CD8-positive, alpha-beta memory T cell (primary cell): Measurements from ENCODE around the gene ACTL7A. TPM values are rescaled to one million over a fixed set of nuclear protein-coding genes. Genes with fewer than 3 reads are reported as not detected.
A peak's percentile ranks its signal among the peaks of the same experiment; 100 is the strongest.

Experiments used
- CTCF ChIA-PET: fragments of 350-600 bp; sonication (Branson Sonifier 250); formaldehyde crosslinking; loops from one replicate; lab custom pipeline; 2021; ENCODE audit warnings: antibody characterized with exemption; lab: Charles Lee
- POLR2A ChIA-PET: fragments of 350-600 bp; sonication (Branson Sonifier 250); formaldehyde crosslinking; loops from one replicate; lab custom pipeline; 2021; ENCODE audit warnings: antibody characterized with exemption; lab: Charles Lee
- DNase-seq, 5 donors: peaks; one replicate each; pipeline versions ENCODE4 v3.0.0 to v3.0.0-alpha.2; 2020 to 2022; ENCODE audit warnings: mixed read lengths in 1 of 5
- H3K27ac ChIP-seq: one replicate; pipeline ENCODE4 v1.7.0; 2013; ENCODE audit warnings: low read depth, mild to moderate bottlenecking, low read length, moderate library complexity
- H3K27me3 ChIP-seq: 2 replicates; pipeline ENCODE4 v1.7.0; 2013; ENCODE audit warnings: low read length, mild to moderate bottlenecking; ENCODE audit not compliant: insufficient read depth, poor library complexity, severe bottlenecking
- H3K36me3 ChIP-seq: 2 replicates; pipeline ENCODE4 v1.7.0; 2013; ENCODE audit warnings: mild to moderate bottlenecking, low read length, moderate library complexity; ENCODE audit not compliant: insufficient read depth
- H3K4me1 ChIP-seq: 2 replicates; pipeline ENCODE4 v1.7.0; 2013; ENCODE audit warnings: mild to moderate bottlenecking, low read length, moderate library complexity; ENCODE audit not compliant: insufficient read depth
- H3K4me3 ChIP-seq: 2 replicates; pipeline ENCODE4 v1.7.0; 2013; ENCODE audit warnings: mild to moderate bottlenecking, low read length
- H3K9me3 ChIP-seq: 2 replicates; pipeline ENCODE4 v1.7.0; 2013; ENCODE audit warnings: mild to moderate bottlenecking, low read length
- H3K27ac Mint-ChIP-seq, 8 donors: one replicate each; pipeline ENCODE4 v1.8.0; 2020 to 2021; ENCODE audit warnings: mixed read lengths in 8 of 8, mild to moderate bottlenecking in 6 of 8, inconsistent platforms in 3 of 8, moderate library complexity in 3 of 8
- H3K27me3 Mint-ChIP-seq, 2 donors: one replicate each; pipeline ENCODE4 v1.8.0; 2020 to 2021; ENCODE audit warnings: mixed read lengths in 2 of 2, mild to moderate bottlenecking in 1 of 2, moderate library complexity in 1 of 2
- H3K36me3 Mint-ChIP-seq, 3 donors: one replicate each; pipeline ENCODE4 v1.8.0; 2020 to 2021; ENCODE audit warnings: mixed read lengths in 3 of 3, inconsistent platforms in 1 of 3, mild to moderate bottlenecking in 1 of 3
- H3K4me1 Mint-ChIP-seq, 3 donors: one replicate each; pipeline ENCODE4 v1.8.0; 2020 to 2021; ENCODE audit warnings: mixed read lengths in 3 of 3, inconsistent platforms in 1 of 3, mild to moderate bottlenecking in 1 of 3
- H3K4me3 Mint-ChIP-seq, 7 donors: one replicate each; pipeline ENCODE4 v1.8.0; 2020 to 2021; ENCODE audit warnings: mixed read lengths in 7 of 7, mild to moderate bottlenecking in 6 of 7, moderate library complexity in 4 of 7, inconsistent platforms in 2 of 7
- H3K9me3 Mint-ChIP-seq, 5 donors: one replicate each; pipeline ENCODE4 v1.8.0; 2020 to 2022; ENCODE audit warnings: mixed read lengths in 5 of 5, mild to moderate bottlenecking in 3 of 5, moderate library complexity in 2 of 5, inconsistent platforms in 1 of 5
- polyA plus RNA-seq: library from polyadenylated mRNA; unstranded; fragments of 300-500 nt; fragmentation: Illumina TruSeq; gene quantifications from one replicate; pipeline ENCODE4 v1.2.3, GENCODE V29; 2021
- total RNA-seq, 2 experiments: library from RNA; stranded (reverse); gene quantifications; one replicate each; pipeline ENCODE4 v1.2.3, GENCODE V29; 2021

The ACTL7A gene
- total and polyA plus RNA-seq, 3 experiments from 2014 or later = not detected

GRCh38 chr9:108852079-108852478, 10.0 kb upstream of the ACTL7A start:
- Mint-ChIP-seq H3K4me1 (no peaks in the 10 kb centered on the region), H3K9me3 (no peaks in the 10 kb centered on the region)
- CTCF ChIA-PET = interaction anchor here (2.2 kb wide), 1 partner anchor 102 kb away, joined by 6 read pairs; no protein-coding TSS in a partner anchor

GRCh38 chr9:108854094-108854493, 8.0 kb upstream of the ACTL7A start:
- Histone ChIP-seq H3K9me3 (no peaks in the 10 kb centered on the region), H3K4me1 (no peaks in the 10 kb centered on the region), H3K4me3 (no peak overlapping the region), H3K36me3 (no peaks in the 10 kb centered on the region), H3K27ac (no peak overlapping the region), H3K27me3 (no peaks in the 10 kb centered on the region)
- H3K27ac Mint-ChIP-seq = no peak overlapping the region
- POLR2A ChIA-PET = interaction anchor here (0.5 kb wide), 1 partner anchor 10 kb away, joined by 3 read pairs; no protein-coding TSS in a partner anchor
- peaks cover 0 to 4% (median 0%) of the 10 kb centered on the region in 3 donors for H3K36me3 Mint-ChIP-seq
- no peaks in the 10 kb centered on the region for H3K4me1 Mint-ChIP-seq
- DNase-seq = no peak
- CTCF ChIA-PET = interaction anchor here (0.6 kb wide), 1 partner anchor 22 kb away, joined by 3 read pairs; no protein-coding TSS in a partner anchor
- no peak overlapping the region for H3K4me3 Mint-ChIP-seq
- H3K27me3 Mint-ChIP-seq = peaks cover 8 to 27% of the 10 kb centered on the region in 2 donors
- no peaks in the 10 kb centered on the region for H3K9me3 Mint-ChIP-seq

More at GRCh38 chr9:108852079-108852478, 10.0 kb upstream of the ACTL7A start:
- Histone ChIP-seq H3K9me3 (no peaks in the 10 kb centered on the region), H3K27me3 (no peaks in the 10 kb centered on the region), H3K36me3 (no peaks in the 10 kb centered on the region), H3K4me3 (no peak overlapping the region), H3K4me1 (no peaks in the 10 kb centered on the region), H3K27ac (no peak overlapping the region)
- DNase-seq = no peak
- Mint-ChIP-seq H3K27me3 (peaks cover 7 to 21% of the 10 kb centered on the region in 2 donors), H3K36me3 (peaks cover 0 to 1% (median under 1%) of the 10 kb centered on the region in 3 donors), H3K4me3 (no peak overlapping the region), H3K27ac (no peak overlapping the region)
- POLR2A ChIA-PET = no interaction called here

- H3K27me3 Mint-ChIP-seq = peaks cover 10 to 23% of the 10 kb centered on the region in 2 donors
- H3K4me1 ChIP-seq = no peaks in the 10 kb centered on the region
- peaks cover 0 to 4% (median 0%) of the 10 kb centered on the region in 3 donors for H3K36me3 Mint-ChIP-seq
- H3K27ac ChIP-seq = no peak overlapping the region
- no peaks in the 10 kb centered on the region for H3K4me1 Mint-ChIP-seq
- H3K9me3 Mint-ChIP-seq = no peaks in the 10 kb centered on the region
- DNase-seq = no peak
- no peak overlapping the region for H3K4me3 Mint-ChIP-seq
- no peaks in the 10 kb centered on the region for H3K27me3 ChIP-seq
- no peak overlapping the region for H3K4me3 ChIP-seq
- ChIA-PET POLR2A (no interaction called here), CTCF (no interaction called here)
- no peaks in the 10 kb centered on the region for H3K9me3 ChIP-seq
- H3K36me3 ChIP-seq = no peaks in the 10 kb centered on the region
- H3K27ac Mint-ChIP-seq = no peak overlapping the region
These were observed 7.2 kb upstream of the ACTL7A start for GRCh38 chr9:108854641-108855528.

- Mint-ChIP-seq H3K36me3 (peaks cover 0 to 4% (median 0%) of the 10 kb centered on the region in 3 donors), H3K27ac (no peak overlapping the region), H3K4me3 (no peak overlapping the region), H3K9me3 (no peaks in the 10 kb centered on the region), H3K27me3 (peaks cover 10 to 19% of the 10 kb centered on the region in 2 donors), H3K4me1 (no peaks in the 10 kb centered on the region)
- ChIA-PET POLR2A (no interaction called here), CTCF (no interaction called here)
- Histone ChIP-seq H3K4me3 (no peak overlapping the region), H3K36me3 (no peaks in the 10 kb centered on the region), H3K9me3 (no peaks in the 10 kb centered on the region), H3K27ac (no peak overlapping the region), H3K27me3 (no peaks in the 10 kb centered on the region), H3K4me1 (no peaks in the 10 kb centered on the region)
- no peak for DNase-seq
These were observed 6.6 kb upstream of the ACTL7A start for GRCh38 chr9:108855529-108855886.

GRCh38 chr9:108855888-108856287, 6.2 kb upstream of the ACTL7A start, which contains the start of gene ACTL7B:
Gene ACTL7B, minus strand, starts transcription at chr9:108855986. Its CDS starts 56 bp downstream, at chr9:108855930.
- Mint-ChIP-seq H3K9me3 (no peaks in the 10 kb centered on the region), H3K27ac (peak within 1 kb of the TSS in 1 of 8 donors; percentile 35), H3K36me3 (peaks cover 0 to 4% (median 0%) of the 10 kb centered on the region in 3 donors), H3K4me3 (no peak within 1 kb of the TSS), H3K27me3 (peaks cover 9 to 19% of the 10 kb centered on the region in 2 donors), H3K4me1 (no peaks in the 10 kb centered on the region)
- H3K27ac ChIP-seq = no peak within 1 kb of the TSS
- H3K4me3 ChIP-seq = no peak within 1 kb of the TSS
- ChIA-PET POLR2A (no interaction called here), CTCF (no interaction called here)
- no peaks in the 10 kb centered on the region for H3K36me3 ChIP-seq
- H3K27me3 ChIP-seq = no peaks in the 10 kb centered on the region
- no peaks in the 10 kb centered on the region for H3K4me1 ChIP-seq
- no peaks in the 10 kb centered on the region for H3K9me3 ChIP-seq
- DNase-seq = no peak

- Mint-ChIP-seq H3K27me3 (peaks cover 4 to 13% of the 10 kb centered on the region in 2 donors), H3K36me3 (peaks cover 0 to 4% (median 0%) of the 10 kb centered on the region in 3 donors), H3K4me3 (no peak overlapping the region), H3K27ac (no peak overlapping the region), H3K4me1 (no peaks in the 10 kb centered on the region), H3K9me3 (no peaks in the 10 kb centered on the region)
- H3K9me3 ChIP-seq = no peaks in the 10 kb centered on the region
- H3K36me3 ChIP-seq = no peaks in the 10 kb centered on the region
- no peaks in the 10 kb centered on the region for H3K4me1 ChIP-seq
- H3K4me3 ChIP-seq = no peak overlapping the region
- no peak for DNase-seq
- POLR2A ChIA-PET = no interaction called here
- H3K27ac ChIP-seq = no peak overlapping the region
- no peaks in the 10 kb centered on the region for H3K27me3 ChIP-seq
- CTCF ChIA-PET = no interaction called here
These were observed 4.5 kb upstream of the ACTL7A start for GRCh38 chr9:108857572-108857971.

- POLR2A ChIA-PET = no interaction called here
- H3K27ac Mint-ChIP-seq = peak overlapping the region in 1 of 8 donors; percentile 9
- DNase-seq = no peak
- peaks cover 0 to 4% (median 0%) of the 10 kb centered on the region in 3 donors for H3K36me3 Mint-ChIP-seq
- Histone ChIP-seq H3K9me3 (no peaks in the 10 kb centered on the region), H3K4me1 (no peaks in the 10 kb centered on the region), H3K27me3 (no peaks in the 10 kb centered on the region), H3K4me3 (no peak overlapping the region), H3K36me3 (no peaks in the 10 kb centered on the region), H3K27ac (no peak overlapping the region)
- CTCF ChIA-PET = no interaction called here
- H3K27me3 Mint-ChIP-seq = peaks cover 4 to 7% of the 10 kb centered on the region in 2 donors
- H3K4me1 Mint-ChIP-seq = no peaks in the 10 kb centered on the region
- no peaks in the 10 kb centered on the region for H3K9me3 Mint-ChIP-seq
- no peak overlapping the region for H3K4me3 Mint-ChIP-seq
These were observed 2.5 kb upstream of the ACTL7A start for GRCh38 chr9:108859459-108860114.

- Histone ChIP-seq H3K4me1 (no peaks in the 10 kb centered on the region), H3K27me3 (no peaks in the 10 kb centered on the region), H3K27ac (no peak overlapping the region), H3K9me3 (no peaks in the 10 kb centered on the region), H3K4me3 (no peak overlapping the region), H3K36me3 (no peaks in the 10 kb centered on the region)
- DNase-seq = no peak
- ChIA-PET CTCF (no interaction called here), POLR2A (no interaction called here)
- peaks cover 0 to 4% (median 0%) of the 10 kb centered on the region in 3 donors for H3K36me3 Mint-ChIP-seq
- H3K27ac Mint-ChIP-seq = no peak overlapping the region
- no peaks in the 10 kb centered on the region for H3K4me1 Mint-ChIP-seq
- H3K9me3 Mint-ChIP-seq = no peaks in the 10 kb centered on the region
- H3K4me3 Mint-ChIP-seq = no peak overlapping the region
- H3K27me3 Mint-ChIP-seq = peaks cover 4 to 7% of the 10 kb centered on the region in 2 donors
These were observed 1.7 kb upstream of the ACTL7A start for GRCh38 chr9:108860354-108860753.
